HAP-1 (cell line): Measurements from ENCODE around the gene PROZ.
A peak's percentile ranks its signal among the peaks of the same experiment; 100 is the strongest.

Experiments used
- DNase-seq, 2 experiments: peaks; one replicate each; pipeline ENCODE4 v3.0.0-alpha.2; 2016 to 2020; ENCODE audit warnings: low spot score in 2 of 2
- H3K27me3 ChIP-seq: fragments of 250-450 bp; sonication (Bioruptor Pico); 2 replicates; pipeline ENCODE4 v1.5.1; 2020; ENCODE audit warnings: low read depth, mild to moderate bottlenecking, moderate library complexity
- H3K36me3 ChIP-seq: fragments of 250-450 bp; sonication (Bioruptor Pico); replicated peaks from 2 replicates; pipeline ENCODE4 v1.5.1; 2020; ENCODE audit warnings: mild to moderate bottlenecking
- H3K4me1 ChIP-seq: fragments of 250-450 bp; sonication (Bioruptor Pico); 2 replicates; pipeline ENCODE4 v1.5.1; 2020; ENCODE audit warnings: mild to moderate bottlenecking
- H3K4me3 ChIP-seq: fragments of 250-450 bp; sonication (Bioruptor Pico); 2 replicates; pipeline ENCODE4 v1.5.1; 2020; ENCODE audit warnings: mild to moderate bottlenecking, moderate library complexity
- H3K9me3 ChIP-seq: fragments of 250-450 bp; sonication (Bioruptor Pico); 2 replicates; pipeline ENCODE4 v1.5.1; 2020; ENCODE audit warnings: mild to moderate bottlenecking, moderate library complexity
- in situ Hi-C: fragments of 300-500 bp; cut with MboI; formaldehyde crosslinking; loops from 3 replicates; pipeline ENCODE4 v1.14.3; 2020; ENCODE audit warnings: low sequenced_read_pairs, inconsistent platforms, mixed read lengths

PROZ gene

GRCh38 chr13:113123226-113124201 lies 34.9 kb upstream of the PROZ start:
- no peaks in the 10 kb centered on the region for H3K27me3 ChIP-seq
- H3K4me3 ChIP-seq = no peak overlapping the region
- no peaks in the 10 kb centered on the region for H3K9me3 ChIP-seq
- in situ Hi-C loops = no loop called here
- peak in 1 of 2 experiments; percentile 40 for DNase-seq
- no peaks in the 10 kb centered on the region for H3K4me1 ChIP-seq
- H3K36me3 ChIP-seq = no peaks in the 10 kb centered on the region

- Histone ChIP-seq H3K9me3 (no peaks in the 10 kb centered on the region), H3K27me3 (no peaks in the 10 kb centered on the region), H3K4me1 (no peaks in the 10 kb centered on the region), H3K4me3 (no peak overlapping the region), H3K36me3 (no peaks in the 10 kb centered on the region)
- no peak for DNase-seq
- in situ Hi-C loops = no loop called here
Measured at GRCh38 chr13:113124211-113124970, 34.1 kb upstream of the PROZ start.

- in situ Hi-C loops = no loop called here
- no peaks in the 10 kb centered on the region for H3K9me3 ChIP-seq
Measured at GRCh38 chr13:113125506-113126264, 32.8 kb upstream of the PROZ start.

GRCh38 chr13:113126265-113127150 lies 31.9 kb upstream of the PROZ start:
- in situ Hi-C loops = no loop called here
- H3K27me3 ChIP-seq = no peaks in the 10 kb centered on the region
- DNase-seq = no peak
- no peaks in the 10 kb centered on the region for H3K9me3 ChIP-seq
- H3K4me1 ChIP-seq = no peaks in the 10 kb centered on the region
- H3K36me3 ChIP-seq = no peaks in the 10 kb centered on the region
- no peak overlapping the region for H3K4me3 ChIP-seq

More at GRCh38 chr13:113125506-113126264, 32.8 kb upstream of the PROZ start:
- Histone ChIP-seq H3K36me3 (no peaks in the 10 kb centered on the region), H3K4me1 (no peaks in the 10 kb centered on the region), H3K4me3 (no peak overlapping the region), H3K27me3 (no peaks in the 10 kb centered on the region)
- no peak for DNase-seq

GRCh38 chr13:113129480-113129879 lies 29.0 kb upstream of the PROZ start:
- no peak for DNase-seq
- Histone ChIP-seq H3K9me3 (peaks cover 4% of the 10 kb centered on the region), H3K4me3 (no peak overlapping the region), H3K36me3 (no peaks in the 10 kb centered on the region), H3K4me1 (no peaks in the 10 kb centered on the region), H3K27me3 (no peaks in the 10 kb centered on the region)
- in situ Hi-C loops = no loop called here

GRCh38 chr13:113129921-113130750 lies 28.3 kb upstream of the PROZ start:
- Histone ChIP-seq H3K4me3 (no peak overlapping the region), H3K4me1 (peaks cover under 1% of the 10 kb centered on the region; the same call in 1 of the 2 replicates), H3K9me3 (peaks cover 6% of the 10 kb centered on the region), H3K36me3 (no peaks in the 10 kb centered on the region), H3K27me3 (no peaks in the 10 kb centered on the region)
- in situ Hi-C loops = no loop called here
- DNase-seq = no peak

- Histone ChIP-seq H3K4me3 (no peak overlapping the region), H3K9me3 (peaks cover 6% of the 10 kb centered on the region), H3K27me3 (no peaks in the 10 kb centered on the region), H3K4me1 (peaks cover 30% of the 10 kb centered on the region), H3K36me3 (no peaks in the 10 kb centered on the region)
- in situ Hi-C loops = no loop called here
- DNase-seq = peak; percentile 61 to 93
Measured at GRCh38 chr13:113135281-113135760, 23.1 kb upstream of the PROZ start.

- no peaks in the 10 kb centered on the region for H3K27me3 ChIP-seq
- in situ Hi-C loops = no loop called here
Measured at GRCh38 chr13:113137691-113138298, 20.7 kb upstream of the PROZ start.

GRCh38 chr13:113138792-113139551 lies 19.5 kb upstream of the PROZ start:
- Histone ChIP-seq H3K9me3 (peaks cover 6% of the 10 kb centered on the region), H3K36me3 (no peaks in the 10 kb centered on the region), H3K27me3 (no peaks in the 10 kb centered on the region), H3K4me1 (peaks cover 30% of the 10 kb centered on the region), H3K4me3 (no peak overlapping the region)
- no peak for DNase-seq
- in situ Hi-C loops = no loop called here

More at GRCh38 chr13:113137691-113138298, 20.7 kb upstream of the PROZ start:
- no peak for DNase-seq
- Histone ChIP-seq H3K4me1 (peaks cover 30% of the 10 kb centered on the region), H3K9me3 (peaks cover 6% of the 10 kb centered on the region), H3K36me3 (no peaks in the 10 kb centered on the region), H3K4me3 (no peak overlapping the region)

- Histone ChIP-seq H3K27me3 (no peaks in the 10 kb centered on the region), H3K4me1 (peaks cover 30% of the 10 kb centered on the region), H3K36me3 (no peaks in the 10 kb centered on the region), H3K4me3 (no peak overlapping the region), H3K9me3 (peaks cover under 1% of the 10 kb centered on the region)
- in situ Hi-C loops = no loop called here
- no peak for DNase-seq
Measured at GRCh38 chr13:113139577-113139976, 18.9 kb upstream of the PROZ start.
